CD14-positive monocyte (primary cell): ENCODE results near the gene KRTAP4-6. TPM values are rescaled to one million over a fixed set of nuclear protein-coding genes. Genes with fewer than 3 reads are reported as not detected.
"Not testable (repeated sequence)": the region's sequence is repeated elsewhere in the genome, so short reads cannot be mapped to it uniquely, and the experiment has no call there.

Experiments used
- DNase-seq, 3 donors: peaks; one replicate each; pipeline ENCODE4 v3.0.0-alpha.2; 2011 to 2022
- H2AFZ ChIP-seq: 2 replicates; pipeline ENCODE4 v1.6.0; 2012; ENCODE audit warnings: mild to moderate bottlenecking, low read depth, low read length, inconsistent platforms; ENCODE audit not compliant: insufficient read depth, poor library complexity, severe bottlenecking
- H3K27ac ChIP-seq, 2 donors: 1 replicate in 1 of 2; 2 replicates in 1 of 2; pipeline ENCODE4 v1.5.1; 2012 to 2013; ENCODE audit warnings: low read length in 2 of 2, control low read depth in 1 of 2, inconsistent platforms in 1 of 2, low read depth in 1 of 2, mild to moderate bottlenecking in 1 of 2
- H3K27me3 ChIP-seq, 2 donors: one replicate each; pipeline versions ENCODE4 v1.6.0 to v1.6.1; 2011 to 2013; ENCODE audit warnings: low read length in 2 of 2; ENCODE audit not compliant: control insufficient read depth in 2 of 2, insufficient read depth in 2 of 2
- H3K36me3 ChIP-seq, 2 donors: replicated peaks in 1 of 2; 1 replicate in 1 of 2; 2 replicates in 1 of 2; pipeline versions ENCODE4 v1.5.1 to v1.6.1; 2012 to 2013; ENCODE audit warnings: low read length in 2 of 2, control low read depth in 1 of 2, inconsistent platforms in 1 of 2, mild to moderate bottlenecking in 1 of 2; ENCODE audit not compliant: insufficient read depth in 2 of 2, control insufficient read depth in 1 of 2
- H3K4me1 ChIP-seq, 2 donors: 1 replicate in 1 of 2; 2 replicates in 1 of 2; pipeline versions ENCODE4 v1.5.1 to v1.6.1; 2012 to 2013; ENCODE audit warnings: low read length in 2 of 2, control low read depth in 1 of 2, inconsistent platforms in 1 of 2, mild to moderate bottlenecking in 1 of 2, moderate library complexity in 1 of 2; ENCODE audit not compliant: insufficient read depth in 2 of 2, control insufficient read depth in 1 of 2
- H3K4me2 ChIP-seq: replicated peaks from 2 replicates; pipeline ENCODE3; 2012; ENCODE audit warnings: low read length, moderate library complexity, mild to moderate bottlenecking; ENCODE audit not compliant: poor library complexity, severe bottlenecking; ENCODE audit errors: extremely low read depth
- H3K4me3 ChIP-seq, 3 experiments: fragments of 200-600 bp in 1 of 3; sonication (generic) in 1 of 3; replicated peaks in 1 of 3; 1 replicate in 2 of 3; 2 replicates in 1 of 3; pipeline ENCODE4 v1.5.1; 2011 to 2013; ENCODE audit warnings: low read length in 3 of 3, mild to moderate bottlenecking in 3 of 3, control low read depth in 2 of 3, low read depth in 2 of 3, inconsistent platforms in 1 of 3, moderate library complexity in 1 of 3
- H3K79me2 ChIP-seq: 2 replicates; pipeline ENCODE4 v1.6.0; 2012; ENCODE audit warnings: mild to moderate bottlenecking, control low read depth, inconsistent platforms, low read length, moderate library complexity; ENCODE audit not compliant: insufficient read depth
- H3K9ac ChIP-seq: 2 replicates; pipeline ENCODE4 v1.6.0; 2017; ENCODE audit warnings: low read length, mild to moderate bottlenecking; ENCODE audit not compliant: insufficient read depth, poor library complexity, severe bottlenecking
- H3K9me3 ChIP-seq, 2 donors: replicated peaks in 1 of 2; 1 replicate in 1 of 2; 2 replicates in 1 of 2; pipeline versions ENCODE4 v1.5.1 to v1.6.1; 2012 to 2013; ENCODE audit warnings: low read length in 2 of 2, control low read depth in 1 of 2; ENCODE audit not compliant: control insufficient read depth in 1 of 2, insufficient read depth in 1 of 2
- H4K20me1 ChIP-seq: 2 replicates; pipeline ENCODE4 v1.6.0; 2012; ENCODE audit warnings: mild to moderate bottlenecking, low read length, control low read depth, moderate library complexity; ENCODE audit not compliant: insufficient read depth
- H3K27ac Mint-ChIP-seq, 7 donors: one replicate each; pipeline ENCODE4 v1.8.0; 2020; ENCODE audit warnings: mild to moderate bottlenecking in 7 of 7, mixed read lengths in 7 of 7, moderate library complexity in 6 of 7, inconsistent platforms in 2 of 7
- H3K27me3 Mint-ChIP-seq, 3 donors: one replicate each; pipeline ENCODE4 v1.8.0; 2021 to 2022; ENCODE audit warnings: low read depth in 3 of 3, mild to moderate bottlenecking in 3 of 3, mixed read lengths in 3 of 3, moderate library complexity in 3 of 3, inconsistent platforms in 1 of 3
- H3K36me3 Mint-ChIP-seq, 2 donors: one replicate each; pipeline ENCODE4 v1.8.0; 2020; ENCODE audit warnings: mixed read lengths in 2 of 2, inconsistent platforms in 1 of 2, mild to moderate bottlenecking in 1 of 2
- H3K4me1 Mint-ChIP-seq: one replicate; pipeline ENCODE4 v1.8.0; 2020; ENCODE audit warnings: mild to moderate bottlenecking, mixed read lengths
- H3K4me3 Mint-ChIP-seq, 2 donors: one replicate each; pipeline ENCODE4 v1.8.0; 2020; ENCODE audit warnings: mild to moderate bottlenecking in 2 of 2, mixed read lengths in 2 of 2, moderate library complexity in 1 of 2
- H3K9me3 Mint-ChIP-seq, 7 donors: one replicate each; pipeline ENCODE4 v1.8.0; 2020 to 2022; ENCODE audit warnings: mixed read lengths in 7 of 7, mild to moderate bottlenecking in 6 of 7, moderate library complexity in 6 of 7, inconsistent platforms in 2 of 7
- CTCF ChIP-seq: fragments of 200-600 bp; IDR thresholded peaks from one replicate; pipeline ENCODE4 v1.8.0; 2022; ENCODE audit warnings: antibody characterized with exemption, mild to moderate bottlenecking
- WGBS: methylation state at CpG from one replicate; pipeline ENCODE4 v1.1.5; 2013; ENCODE audit warnings: missing lambda C conversion rate; ENCODE audit not compliant: insufficient coverage; 5-methylcytosine and 5-hydroxymethylcytosine counted together
- intact Hi-C, 2 donors: fragments of 100-400 bp; cut with micrococcal nuclease; formaldehyde crosslinking; loops; one replicate each; pipeline versions ENCODE4 v1.15.0 to v1.15.1; 2023
- polyA plus RNA-seq, 3 donors: library from polyadenylated mRNA; depleted of rRNA in 1 of 3; unstranded in 2 of 3; stranded (reverse) in 1 of 3; fragments of 300-500 nt in 2 of 3; fragments of >200 nt in 1 of 3; fragmentation: Illumina TruSeq in 2 of 3; gene quantifications; 1 replicate in 2 of 3; 2 replicates in 1 of 3; pipeline ENCODE4 v1.2.3, GENCODE V29; 2012 to 2021

KRTAP4-6 gene
- polyA plus RNA-seq, 3 donors = not detected

GRCh38 chr17:41125064-41125463 is 15.3 kb downstream of the KRTAP4-6 start:
- Histone ChIP-seq H3K9ac (no peak overlapping the region), H3K79me2 (no peaks in the 10 kb centered on the region), H4K20me1 (no peaks in the 10 kb centered on the region), H3K4me2 (no peak overlapping the region), H3K4me3 (no peak overlapping the region), H3K36me3 (no peaks in the 10 kb centered on the region), H3K9me3 (no peaks in the 10 kb centered on the region), H3K4me1 (peaks cover 7% of the 10 kb centered on the region in 2 donors), H3K27me3 (no peaks in the 10 kb centered on the region), H2AFZ (no peak overlapping the region), H3K27ac (no peak overlapping the region)
- Mint-ChIP-seq H3K36me3 (no peaks in the 10 kb centered on the region), H3K4me1 (peaks cover 8% of the 10 kb centered on the region), H3K9me3 (peaks cover 0 to 8% (median 0%) of the 10 kb centered on the region in 7 donors), H3K4me3 (no peak overlapping the region), H3K27ac (no peak overlapping the region), H3K27me3 (peaks cover 0 to 2% (median 0%) of the 10 kb centered on the region in 3 donors)
- TF ChIP-seq CTCF = no peak
- no CpG with 5 or more reads among the region's 2 CpGs for WGBS
- intact Hi-C loops = no loop called here
- DNase-seq = no peak

DNA sequence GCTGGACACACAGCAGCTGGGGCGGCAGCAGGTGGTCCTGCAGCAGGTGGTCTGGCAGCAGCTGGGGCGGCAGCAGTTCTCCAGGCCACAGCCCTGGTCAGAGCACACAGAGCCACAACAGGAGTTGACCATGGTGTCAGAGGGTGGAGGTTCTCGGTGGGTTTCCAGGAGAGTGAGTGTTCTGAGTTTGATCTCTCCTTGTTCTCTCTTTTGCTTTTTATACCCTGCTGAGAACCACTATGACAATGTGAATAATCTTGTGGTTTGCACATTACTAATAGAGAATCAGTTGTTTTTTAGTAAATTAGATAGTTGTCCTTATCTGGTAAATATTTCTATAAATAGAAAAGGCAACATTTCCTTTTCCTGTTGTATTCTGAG is 16.4 kb downstream of the KRTAP4-6 start, which contains the start of gene KRTAP4-12:
TSS of gene KRTAP4-12 (minus strand) at position 192 of the 381 bp plus-strand sequence. CDS start at position 132, 60 bp downstream.
- WGBS = 92% methylated on average over 2 of the region's 3 CpGs
- H3K27ac Mint-ChIP-seq, H3K27ac ChIP-seq, H3K4me3 Mint-ChIP-seq, H3K27me3 ChIP-seq, H4K20me1 ChIP-seq, H3K9ac ChIP-seq, H3K27me3 Mint-ChIP-seq, H3K36me3 ChIP-seq, H2AFZ ChIP-seq, H3K36me3 Mint-ChIP-seq, H3K9me3 Mint-ChIP-seq, intact Hi-C loops, DNase-seq, H3K4me2 ChIP-seq, H3K9me3 ChIP-seq, H3K4me3 ChIP-seq, H3K79me2 ChIP-seq: not testable (repeated sequence)
- H3K4me1 Mint-ChIP-seq = peaks cover 12% of the 10 kb centered on the region
- peaks cover 10 to 11% of the 10 kb centered on the region in 2 donors for H3K4me1 ChIP-seq

GRCh38 chr17:41123292-41123990 is 16.9 kb downstream of the KRTAP4-6 start:
- H3K4me2 ChIP-seq, H3K27me3 ChIP-seq, H3K36me3 Mint-ChIP-seq, H3K9ac ChIP-seq, H3K4me3 ChIP-seq, H3K79me2 ChIP-seq, H3K9me3 ChIP-seq, H3K27ac Mint-ChIP-seq, H3K4me3 Mint-ChIP-seq, DNase-seq, H3K27me3 Mint-ChIP-seq, H4K20me1 ChIP-seq, H3K9me3 Mint-ChIP-seq, H2AFZ ChIP-seq, H3K27ac ChIP-seq, H3K36me3 ChIP-seq, intact Hi-C loops: not testable (repeated sequence)
- WGBS = 92% methylated on average over 12 of the region's 12 CpGs
- peaks cover 14% of the 10 kb centered on the region for H3K4me1 Mint-ChIP-seq
- peaks cover 10 to 11% of the 10 kb centered on the region in 2 donors for H3K4me1 ChIP-seq
